GM12891 (cell line): ENCODE results near the gene VWA8.

Source experiments
- POLR2A ChIP-seq: IDR thresholded peaks from 2 replicates; pipeline ENCODE4 v1.6.1; 2011; ENCODE audit warnings: low read depth, low read length, control low read depth
- POLR2AphosphoS5 ChIP-seq: IDR thresholded peaks from 2 replicates; pipeline ENCODE4 v1.6.1; 2011; ENCODE audit warnings: low read depth, low read length, control low read depth
- POU2F2 ChIP-seq: IDR thresholded peaks from 2 replicates; pipeline ENCODE4 v1.6.1; 2011; ENCODE audit warnings: low read depth, mild to moderate bottlenecking, control low read depth, low read length, moderate library complexity
- SPI1 ChIP-seq: IDR thresholded peaks from 2 replicates; pipeline ENCODE4 v1.6.1; 2011; ENCODE audit warnings: low read depth, low read length, control low read depth
- TAF1 ChIP-seq: IDR thresholded peaks from 2 replicates; pipeline ENCODE4 v1.6.1; 2011; ENCODE audit warnings: low read depth, low read length, control low read depth

GRCh38 chr13:41528021-41528420 lies 432.9 kb downstream of the VWA8 start:
- TF ChIP-seq POLR2A (no peak), POLR2AphosphoS5 (no peak), SPI1 (no peak), TAF1 (no peak), POU2F2 (no peak)
